ENCODE results near the gene PITPNM3. TPM values are rescaled to one million over a fixed set of nuclear protein-coding genes. Genes with fewer than 3 reads are reported as not detected.

The PITPNM3 gene
- total RNA-seq, 4 donors from 2014 or later, result 12.7 to 51.6 (median 29.7) TPM

DNA sequence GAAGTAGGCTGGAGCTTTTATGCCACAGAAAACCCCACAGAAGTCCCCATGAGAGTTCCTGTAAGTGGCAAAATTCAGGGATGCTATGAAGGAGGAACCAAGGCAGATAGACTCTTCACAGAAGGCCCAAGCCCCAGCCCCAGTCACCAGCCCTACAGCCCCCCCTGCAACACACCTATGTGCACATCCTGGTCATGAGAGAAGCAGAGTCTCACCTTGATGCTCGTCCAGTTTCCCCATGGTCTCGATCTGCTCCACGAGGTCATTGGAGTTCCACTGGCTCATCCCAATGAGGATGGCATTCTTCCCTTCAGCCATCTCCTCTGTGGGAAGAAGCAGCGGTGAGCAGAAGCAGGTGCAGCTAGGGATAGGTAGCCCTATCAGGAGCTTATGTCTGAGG is 31.2 kb downstream of the PITPNM3 start:
- no peak for DNase-seq
- Histone ChIP-seq H3K4me3 (no peak overlapping the region), H3K27ac (no peak overlapping the region), H3K36me3 (no peaks in the 10 kb centered on the region), H3K4me1 (no peaks in the 10 kb centered on the region), H3K27me3 (no peaks in the 10 kb centered on the region), H3K9me3 (no peaks in the 10 kb centered on the region)
- in situ Hi-C loops (cut with MboI; ENCODE audit: low pct_ligation_motif_present in 1 of 4, low pct_unique_long_range_greater_than_20kb in 1 of 4, low sequenced_read_pairs in 3 of 4) (no loop called here), intact Hi-C loops (cut with DNase I; ENCODE audit: low total_unique reads) (no loop called here)
- 87 to 100% methylated on average over 1 to 4 of the region's 4 CpGs for WGBS, 2 donors (ENCODE audit: low coverage in 1 of 2)
- TF ChIP-seq, protein P1, sequence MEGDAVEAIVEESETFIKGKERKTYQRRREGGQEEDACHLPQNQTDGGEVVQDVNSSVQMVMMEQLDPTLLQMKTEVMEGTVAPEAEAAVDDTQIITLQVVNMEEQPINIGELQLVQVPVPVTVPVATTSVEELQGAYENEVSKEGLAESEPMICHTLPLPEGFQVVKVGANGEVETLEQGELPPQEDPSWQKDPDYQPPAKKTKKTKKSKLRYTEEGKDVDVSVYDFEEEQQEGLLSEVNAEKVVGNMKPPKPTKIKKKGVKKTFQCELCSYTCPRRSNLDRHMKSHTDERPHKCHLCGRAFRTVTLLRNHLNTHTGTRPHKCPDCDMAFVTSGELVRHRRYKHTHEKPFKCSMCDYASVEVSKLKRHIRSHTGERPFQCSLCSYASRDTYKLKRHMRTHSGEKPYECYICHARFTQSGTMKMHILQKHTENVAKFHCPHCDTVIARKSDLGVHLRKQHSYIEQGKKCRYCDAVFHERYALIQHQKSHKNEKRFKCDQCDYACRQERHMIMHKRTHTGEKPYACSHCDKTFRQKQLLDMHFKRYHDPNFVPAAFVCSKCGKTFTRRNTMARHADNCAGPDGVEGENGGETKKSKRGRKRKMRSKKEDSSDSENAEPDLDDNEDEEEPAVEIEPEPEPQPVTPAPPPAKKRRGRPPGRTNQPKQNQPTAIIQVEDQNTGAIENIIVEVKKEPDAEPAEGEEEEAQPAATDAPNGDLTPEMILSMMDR (IDR thresholded peaks at IDR 0.05), result no peak
- TF ChIP-seq POLR2AphosphoS5 (IDR thresholded peaks at IDR 0.05) (no peak), EP300 (IDR thresholded peaks at IDR 0.05; ENCODE audit: low read depth) (no peak), POLR2A (IDR thresholded peaks at IDR 0.05) (no peak)

DNA sequence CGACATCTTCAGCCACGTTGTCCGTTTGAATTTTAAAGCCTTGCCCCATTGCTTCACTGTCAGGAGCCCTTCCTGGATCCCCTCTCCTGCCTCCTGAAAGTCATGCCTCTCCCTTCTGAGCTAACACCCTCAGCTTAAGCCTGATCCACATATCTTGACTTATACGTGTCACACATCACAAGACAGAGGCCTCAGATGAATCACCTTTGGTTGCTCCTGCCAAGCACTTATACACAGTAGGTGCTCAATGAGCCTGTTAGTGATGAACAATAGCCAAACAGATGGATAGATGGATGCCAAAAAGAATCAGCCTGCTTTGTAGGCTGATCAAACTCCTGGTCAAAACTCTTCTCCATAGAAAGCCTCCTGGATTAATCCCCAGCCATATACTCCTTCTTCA is 31.8 kb downstream of the PITPNM3 start:
- no peak overlapping the region for H3K27ac ChIP-seq
- intact Hi-C loops (cut with DNase I; ENCODE audit: low total_unique reads), result no loop called here
- in situ Hi-C loops (cut with MboI; ENCODE audit: low pct_ligation_motif_present in 1 of 4, low pct_unique_long_range_greater_than_20kb in 1 of 4, low sequenced_read_pairs in 3 of 4), result no loop called here
- H3K4me3 ChIP-seq, result no peak overlapping the region
- TF ChIP-seq POLR2A (IDR thresholded peaks at IDR 0.05) (no peak), EP300 (IDR thresholded peaks at IDR 0.05; ENCODE audit: low read depth) (no peak), POLR2AphosphoS5 (IDR thresholded peaks at IDR 0.05) (no peak)
- TF ChIP-seq, protein P1 (IDR thresholded peaks at IDR 0.05), result no peak
- H3K4me1 ChIP-seq, result no peaks in the 10 kb centered on the region
- WGBS, 2 donors (ENCODE audit: low coverage in 1 of 2), result 88 to 89% methylated on average over 4 of the region's 4 CpGs
- no peaks in the 10 kb centered on the region for H3K9me3 ChIP-seq
- DNase-seq, result no peak
- no peaks in the 10 kb centered on the region for H3K36me3 ChIP-seq
- no peaks in the 10 kb centered on the region for H3K27me3 ChIP-seq

DNA sequence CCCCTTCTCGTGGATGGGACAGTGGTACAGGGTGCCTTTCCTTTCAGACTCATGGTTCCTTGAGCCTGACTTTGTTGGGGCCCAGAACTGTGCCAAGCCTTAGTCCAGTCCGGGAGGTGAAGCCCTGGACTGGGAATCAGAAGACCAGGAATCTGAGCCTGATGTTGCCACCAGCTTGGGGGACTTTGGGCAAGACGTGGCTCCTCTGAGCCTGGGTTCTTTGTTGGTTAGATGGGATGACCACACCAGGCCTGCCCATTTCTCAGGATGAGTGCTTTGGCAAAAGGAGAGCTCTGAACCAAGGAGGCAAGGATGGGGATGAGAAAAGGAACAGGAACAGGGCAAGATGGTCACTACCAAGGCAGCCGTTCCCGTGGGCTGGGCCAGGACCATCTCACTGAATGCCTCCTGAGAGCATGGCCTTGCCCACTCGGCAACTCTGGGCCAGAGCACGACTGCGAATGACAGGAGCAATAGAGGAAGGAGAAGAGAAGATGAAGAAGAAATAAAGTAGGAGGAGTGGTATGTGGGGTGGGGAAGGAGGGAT is 32.5 kb downstream of the PITPNM3 start:
- Histone ChIP-seq H3K27me3 (no peaks in the 10 kb centered on the region), H3K9me3 (no peaks in the 10 kb centered on the region), H3K4me3 (no peak overlapping the region), H3K27ac (no peak overlapping the region), H3K4me1 (no peaks in the 10 kb centered on the region), H3K36me3 (no peaks in the 10 kb centered on the region)
- in situ Hi-C loops (cut with MboI; ENCODE audit: low pct_ligation_motif_present in 1 of 4, low pct_unique_long_range_greater_than_20kb in 1 of 4, low sequenced_read_pairs in 3 of 4) (no loop called here), intact Hi-C loops (cut with DNase I; ENCODE audit: low total_unique reads) (no loop called here)
- 87 to 93% methylated on average over 5 to 8 of the region's 8 CpGs for WGBS, 2 donors (ENCODE audit: low coverage in 1 of 2)
- DNase-seq, result no peak
- no peak for TF ChIP-seq POLR2AphosphoS5 (IDR thresholded peaks at IDR 0.05)
- TF ChIP-seq, protein P1 (IDR thresholded peaks at IDR 0.05), result no peak
- TF ChIP-seq POLR2A (IDR thresholded peaks at IDR 0.05), result no peak
- no peak for TF ChIP-seq EP300 (IDR thresholded peaks at IDR 0.05; ENCODE audit: low read depth)

DNA sequence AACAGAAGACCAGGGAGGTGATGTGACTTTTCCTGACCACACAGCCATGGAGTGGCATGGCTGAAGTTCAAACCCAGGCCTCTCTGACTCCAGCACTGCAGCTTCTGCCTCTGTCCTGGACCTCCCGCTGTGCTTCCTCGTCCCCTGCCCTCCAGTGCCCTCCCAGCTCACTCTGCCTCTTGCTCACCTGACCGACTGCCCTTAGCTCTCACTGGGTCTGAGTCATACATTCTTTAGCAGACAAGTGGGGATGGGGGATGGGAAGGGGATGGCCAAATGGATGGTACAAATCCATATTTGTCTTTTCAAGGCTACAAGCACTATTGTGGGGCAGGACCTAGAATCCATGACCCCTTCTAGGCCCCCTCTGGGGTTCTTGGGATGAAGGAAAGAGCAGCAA is 33.0 kb downstream of the PITPNM3 start:
- no peak for DNase-seq
- no peaks in the 10 kb centered on the region for H3K36me3 ChIP-seq
- in situ Hi-C loops (cut with MboI; ENCODE audit: low pct_ligation_motif_present in 1 of 4, low pct_unique_long_range_greater_than_20kb in 1 of 4, low sequenced_read_pairs in 3 of 4) (no loop called here), intact Hi-C loops (cut with DNase I; ENCODE audit: low total_unique reads) (no loop called here)
- no peaks in the 10 kb centered on the region for H3K27me3 ChIP-seq
- 76 to 100% methylated on average over 1 to 3 of the region's 3 CpGs for WGBS, 2 donors (ENCODE audit: low coverage in 1 of 2)
- no peaks in the 10 kb centered on the region for H3K9me3 ChIP-seq
- TF ChIP-seq POLR2AphosphoS5 (IDR thresholded peaks at IDR 0.05), result no peak
- TF ChIP-seq, protein P1 (IDR thresholded peaks at IDR 0.05), result no peak
- no peak for TF ChIP-seq EP300 (IDR thresholded peaks at IDR 0.05; ENCODE audit: low read depth)
- H3K27ac ChIP-seq, result no peak overlapping the region
- no peak overlapping the region for H3K4me3 ChIP-seq
- H3K4me1 ChIP-seq, result no peaks in the 10 kb centered on the region

Data from transverse colon (tissue), 4 donors.